GM12892 (cell line): ENCODE measurements around the gene SRMS.

Source experiments
- POLR2AphosphoS5 ChIP-seq: IDR thresholded peaks from 2 replicates; pipeline ENCODE4 v1.6.1; 2011; ENCODE audit warnings: low read depth, low read length, control low read depth
- TAF1 ChIP-seq: IDR thresholded peaks from 2 replicates; pipeline ENCODE4 v1.6.1; 2011; ENCODE audit warnings: low read depth, mild to moderate bottlenecking, control low read depth, low read length, borderline replicate concordance

- TF ChIP-seq POLR2AphosphoS5, result no peak
- no peak for TF ChIP-seq TAF1
These were observed 26.1 kb upstream of the SRMS start for GRCh38 chr20:63573647-63574131.
